Activated T-helper 1 cell treated with anti-CD3 and anti-CD28 coated beads, Interleukin-2, amount 50 U/mL, for 16 hours (primary cell): ENCODE data around the gene MICALL2.
"Not testable (repeated sequence)": the region's sequence is repeated elsewhere in the genome, so short reads cannot be mapped to it uniquely, and the experiment has no call there.

ENCODE experiments used
- DNase-seq, 2 donors: peaks; one replicate each; pipeline ENCODE4 v3.0.0-alpha.2; 2020; ENCODE audit warnings: low read depth in 1 of 2, low spot score in 1 of 2

The MICALL2 gene

GRCh38 chr7:1449501-1449900, 9.8 kb downstream of the MICALL2 start:
- no peak for DNase-seq

GRCh38 chr7:1448958-1449357, 10.3 kb downstream of the MICALL2 start:
- DNase-seq = no peak

GRCh38 chr7:1447551-1448244, 11.6 kb downstream of the MICALL2 start:
- no peak for DNase-seq

- no peak for DNase-seq
Observed at GRCh38 chr7:1447112-1447511, 12.2 kb downstream of the MICALL2 start.

- no peak for DNase-seq
Observed at GRCh38 chr7:1446620-1447032, 12.6 kb downstream of the MICALL2 start.

- DNase-seq = not testable (repeated sequence)
Observed at GRCh38 chr7:1446026-1446425, 13.2 kb downstream of the MICALL2 start.

GRCh38 chr7:1445341-1445740, 13.9 kb downstream of the MICALL2 start:
- no peak for DNase-seq

GRCh38 chr7:1444925-1445322, 14.3 kb downstream of the MICALL2 start:
- no peak for DNase-seq

GRCh38 chr7:1444214-1444924, 14.9 kb downstream of the MICALL2 start:
- no peak for DNase-seq

GRCh38 chr7:1443587-1444200, 15.6 kb downstream of the MICALL2 start:
- DNase-seq = not testable (repeated sequence)

- no peak for DNase-seq
Observed at GRCh38 chr7:1442355-1443124, 16.7 kb downstream of the MICALL2 start.

GRCh38 chr7:1441615-1442354, 17.5 kb downstream of the MICALL2 start:
- DNase-seq = no peak

- no peak for DNase-seq
Observed at GRCh38 chr7:1440620-1441019, 18.6 kb downstream of the MICALL2 start.

GRCh38 chr7:1439373-1440363, 19.6 kb downstream of the MICALL2 start:
- no peak for DNase-seq

- DNase-seq = no peak
Observed at GRCh38 chr7:1438821-1439220, 20.4 kb downstream of the MICALL2 start.

- no peak for DNase-seq
Observed at GRCh38 chr7:1438208-1438607, 21.1 kb downstream of the MICALL2 start.

- no peak for DNase-seq
Observed at GRCh38 chr7:1437155-1437880, 22.0 kb downstream of the MICALL2 start.

- DNase-seq = no peak
Observed at GRCh38 chr7:1436608-1437007, 22.7 kb downstream of the MICALL2 start.
